ENCODE results near the gene ARF6.
A peak's percentile ranks its signal among the peaks of the same experiment; 100 is the strongest.
"Not testable (repeated sequence)": the region's sequence is repeated elsewhere in the genome, so short reads cannot be mapped to it uniquely, and the experiment has no call there.

ARF6 gene

GRCh38 chr14:49879646-49880204 lies 13.2 kb upstream of the ARF6 start:
- DNase-seq = no peak

GRCh38 chr14:49880267-49881064 lies 12.4 kb upstream of the ARF6 start:
- DNase-seq = no peak

- no peak for DNase-seq
Observed at GRCh38 chr14:49881350-49882001, 11.4 kb upstream of the ARF6 start.

GRCh38 chr14:49882826-49883694 lies 9.8 kb upstream of the ARF6 start:
- DNase-seq = no peak

- no peak for DNase-seq
Observed at GRCh38 chr14:49886523-49886922, 6.4 kb upstream of the ARF6 start.

- no peak for DNase-seq
Observed at GRCh38 chr14:49888293-49888692, 4.6 kb upstream of the ARF6 start.

- peak; percentile 64 for DNase-seq
Observed at GRCh38 chr14:49892301-49892635, 614 bp upstream of the ARF6 start.

- DNase-seq = peak; percentile 68
Observed at GRCh38 chr14:49893309-49894213, 679 bp downstream of the ARF6 start.

GRCh38 chr14:49894214-49895107 lies 1.6 kb downstream of the ARF6 start:
- not testable (repeated sequence) for DNase-seq

- DNase-seq = no peak
Observed at GRCh38 chr14:49895480-49895879, 2.6 kb downstream of the ARF6 start.

GRCh38 chr14:49896272-49896671 lies 3.4 kb downstream of the ARF6 start:
- DNase-seq = not testable (repeated sequence)

- no peak for DNase-seq
Observed at GRCh38 chr14:49896966-49897365, 4.1 kb downstream of the ARF6 start.

- DNase-seq = no peak
Observed at GRCh38 chr14:49897414-49897813, 4.5 kb downstream of the ARF6 start.

GRCh38 chr14:49897965-49898364 lies 5.1 kb downstream of the ARF6 start:
- DNase-seq = no peak

- DNase-seq = no peak
Observed at GRCh38 chr14:49898485-49898884, 5.6 kb downstream of the ARF6 start.

- DNase-seq = no peak
Observed at GRCh38 chr14:49900973-49901372, 8.1 kb downstream of the ARF6 start.

- not testable (repeated sequence) for DNase-seq
Observed at GRCh38 chr14:49902679-49903246, 9.9 kb downstream of the ARF6 start.

GRCh38 chr14:49904270-49904669 lies 11.4 kb downstream of the ARF6 start:
- no peak for DNase-seq

GRCh38 chr14:49905989-49906388 lies 13.1 kb downstream of the ARF6 start:
- no peak for DNase-seq

GRCh38 chr14:49907186-49907585 lies 14.3 kb downstream of the ARF6 start:
- no peak for DNase-seq

GRCh38 chr14:49908433-49908782 lies 15.5 kb downstream of the ARF6 start:
- no peak for DNase-seq
